HG03039 (cell line): ENCODE data around the gene MAP1S.

ENCODE experiments used
- ATAC-seq: cut with Tn5 transposase; IDR thresholded peaks from one replicate; pipeline ENCODE4 v1.9.1; 2021; ENCODE audit warnings: mild to moderate bottlenecking, moderate library complexity; ENCODE audit not compliant: unreplicated experiment

The MAP1S gene

GRCh38 chr19:17687857-17688784 lies 31.2 kb upstream of the MAP1S start, which contains the start of gene UNC13A:
Gene UNC13A, minus strand, starts transcription at chr19:17688354. Its CDS starts 155 bp downstream, at chr19:17688199.
- ATAC-seq, result no peak

GRCh38 chr19:17688853-17689595 lies 30.3 kb upstream of the MAP1S start:
- ATAC-seq, result no peak

GRCh38 chr19:17692566-17692965 lies 26.7 kb upstream of the MAP1S start:
- no peak for ATAC-seq

- ATAC-seq, result no peak
Observed at GRCh38 chr19:17695198-17695597, 24.1 kb upstream of the MAP1S start.

- no peak for ATAC-seq
Observed at GRCh38 chr19:17703824-17704463, 15.3 kb upstream of the MAP1S start.

GRCh38 chr19:17706750-17707181 lies 12.5 kb upstream of the MAP1S start:
- no peak for ATAC-seq

- no peak for ATAC-seq
Observed at GRCh38 chr19:17711851-17712250, 7.4 kb upstream of the MAP1S start.

GRCh38 chr19:17716309-17716929 lies 2.9 kb upstream of the MAP1S start:
- no peak for ATAC-seq

- ATAC-seq, result no peak
Observed at GRCh38 chr19:17718550-17718946, 732 bp upstream of the MAP1S start.

- peak; percentile 12 for ATAC-seq
Observed at GRCh38 chr19:17719730-17720400, 585 bp downstream of the MAP1S start.

- no peak for ATAC-seq
Observed at GRCh38 chr19:17720440-17720839, 1.2 kb downstream of the MAP1S start.

GRCh38 chr19:17721111-17721628 lies 1.9 kb downstream of the MAP1S start:
- ATAC-seq, result no peak

- ATAC-seq, result no peak
Observed at GRCh38 chr19:17721821-17722220, 2.5 kb downstream of the MAP1S start.

GRCh38 chr19:17722655-17723240 lies 3.5 kb downstream of the MAP1S start:
- no peak for ATAC-seq

GRCh38 chr19:17724655-17725054 lies 5.4 kb downstream of the MAP1S start:
- ATAC-seq, result no peak

- ATAC-seq, result no peak
Observed at GRCh38 chr19:17725422-17726078, 6.3 kb downstream of the MAP1S start.

- no peak for ATAC-seq
Observed at GRCh38 chr19:17726136-17726741, 7.0 kb downstream of the MAP1S start.

GRCh38 chr19:17726964-17727773 lies 7.9 kb downstream of the MAP1S start:
- no peak for ATAC-seq
